GM18499 (cell line): Measurements from ENCODE around the gene RAB28.

ENCODE experiments used
- ATAC-seq: cut with Tn5 transposase; IDR thresholded peaks from one replicate; pipeline ENCODE4 v1.9.1; 2021; ENCODE audit warnings: moderate number of reproducible peaks; ENCODE audit not compliant: insufficient read depth, unreplicated experiment

RAB28 gene

GRCh38 chr4:13329340-13329850 is 154.7 kb downstream of the RAB28 start:
- no peak for ATAC-seq

- no peak for ATAC-seq
Observed at GRCh38 chr4:13328591-13328990, 155.5 kb downstream of the RAB28 start.

- ATAC-seq = no peak
Observed at GRCh38 chr4:13327991-13328390, 156.1 kb downstream of the RAB28 start.

- ATAC-seq = no peak
Observed at GRCh38 chr4:13325744-13326143, 158.4 kb downstream of the RAB28 start.

- ATAC-seq = no peak
Observed at GRCh38 chr4:13323921-13324320, 160.2 kb downstream of the RAB28 start.

GRCh38 chr4:13322681-13323101 is 161.4 kb downstream of the RAB28 start:
- no peak for ATAC-seq
